ENCODE results near the gene EMX1. TPM values are rescaled to one million over a fixed set of nuclear protein-coding genes. Genes with fewer than 3 reads are reported as not detected.

The EMX1 gene
- total RNA-seq, 1 experiment from 2014 or later, result 0.72 TPM

GRCh38 chr2:72895154-72895553 lies 22.2 kb upstream of the EMX1 start:
- Mint-ChIP-seq H3K9me3 (no peaks in the 10 kb centered on the region), H3K27me3 (ENCODE audit: low read depth) (peaks cover 82% of the 10 kb centered on the region)
- H2AFZ ChIP-seq (ENCODE audit: low read length), result no peak overlapping the region

More at GRCh38 chr2:72895154-72895553, 22.2 kb upstream of the EMX1 start:
- Histone ChIP-seq H4K20me1 (ENCODE audit: control insufficient read depth, insufficient read depth, insufficient read length) (no peaks in the 10 kb centered on the region), H3K23ac (ENCODE audit: insufficient read length, low read depth, low read length) (no peak overlapping the region), H4K91ac (ENCODE audit: insufficient read length, low read depth, low read length) (no peak overlapping the region), H3K4me1 (ENCODE audit: insufficient read depth, low read length) (peaks cover 8% of the 10 kb centered on the region; the same call in 1 of the 2 replicates), H3K4me2 (ENCODE audit: insufficient read depth, insufficient read length, low read length) (no peak overlapping the region), H2AK5ac (ENCODE audit: insufficient read length, low read length) (no peak overlapping the region), H3K9me3 (ENCODE audit: control insufficient read depth, low read depth, low read length) (no peaks in the 10 kb centered on the region), H3K56ac (ENCODE audit: insufficient read length, low read depth, low read length) (no peak overlapping the region), H3K23me2 (ENCODE audit: insufficient read length, low read depth, low read length, poor library complexity, severe bottlenecking) (no peaks in the 10 kb centered on the region), H3K4ac (ENCODE audit: low read depth, low read length) (no peak overlapping the region), H3K79me1 (ENCODE audit: insufficient read depth, low read depth, low read length, poor library complexity, severe bottlenecking) (no peaks in the 10 kb centered on the region), H2BK15ac (ENCODE audit: low read depth, low read length) (no peak overlapping the region), H3K14ac (ENCODE audit: insufficient read depth, low read length) (peak overlapping the region; percentile 9; the same call in 1 of the 2 replicates), H4K8ac (replicated peaks; ENCODE audit: insufficient read length, low read depth, low read length) (no peak overlapping the region), H3T11ph (ENCODE audit: low read length) (no peak overlapping the region), H3K27me3 (ENCODE audit: insufficient read depth, low read length) (no peaks in the 10 kb centered on the region; the same call in 1 of the 2 replicates), H2BK5ac (ENCODE audit: insufficient read length, low read length) (no peak overlapping the region), H3K9ac (ENCODE audit: extremely low read depth, insufficient read length, low read length) (no peak overlapping the region), H3K27ac (ENCODE audit: insufficient read length, low read depth, low read length) (no peak overlapping the region), H3K18ac (ENCODE audit: insufficient read length, low read depth, low read length) (no peak overlapping the region), H2BK12ac (ENCODE audit: insufficient read length, low read depth, low read length) (no peak overlapping the region), H2BK120ac (ENCODE audit: low read depth, low read length, poor library complexity, severe bottlenecking) (no peak overlapping the region), H4K5ac (ENCODE audit: insufficient read length, low read depth, low read length) (no peak overlapping the region), H2BK20ac (ENCODE audit: low read depth, low read length, poor library complexity, severe bottlenecking) (no peak overlapping the region), H3K79me2 (ENCODE audit: insufficient read depth, low read length) (no peaks in the 10 kb centered on the region)
- no CpG with 5 or more reads among the region's 4 CpGs for WGBS (ENCODE audit: extremely low coverage, insufficient read length, low lambda C conversion rate)
- Mint-ChIP-seq H3K4me1 (peaks cover 23 to 25% of the 10 kb centered on the region in 2 experiments), H3K4me3 (no peak overlapping the region), H3K36me3 (ENCODE audit: insufficient read depth in 1 of 3, low read depth in 3 of 3) (no peaks in the 10 kb centered on the region; a peak in 1 of 7 replicates), H3K27ac (no peak overlapping the region)
- no peak for TF ChIP-seq CTCF (conservative IDR thresholded peaks at IDR 0.05)
- DNase-seq, result no peak
